Hepatocyte (in vitro differentiated cells): ENCODE results near the gene TMEM242.

ENCODE experiments used
- EZH2 ChIP-seq: fragments of 200-600 bp; sonication (generic); IDR thresholded peaks from 2 replicates; pipeline ENCODE4 v1.6.1; 2016; ENCODE audit warnings: antibody characterized with exemption, mild to moderate bottlenecking, borderline replicate concordance
- EZH2phosphoT487 ChIP-seq: fragments of 200-600 bp; sonication (generic); IDR thresholded peaks from one replicate; pipeline ENCODE4 v1.6.1; 2018; ENCODE audit warnings: antibody characterized with exemption, mild to moderate bottlenecking, low read depth, moderate library complexity; ENCODE audit not compliant: unreplicated experiment, severe bottlenecking

- no peak for TF ChIP-seq EZH2
- TF ChIP-seq EZH2phosphoT487: no peak
Observed at GRCh38 chr6:157370755-157371154, 47.4 kb upstream of the TMEM242 start.
